ENCODE results near the gene ZNF423. TPM values are rescaled to one million over a fixed set of nuclear protein-coding genes. Genes with fewer than 3 reads are reported as not detected.

ZNF423 gene
- total RNA-seq, 6 experiments from 2014 or later: 0.43 to 1.2 (median 0.89) TPM

DNA sequence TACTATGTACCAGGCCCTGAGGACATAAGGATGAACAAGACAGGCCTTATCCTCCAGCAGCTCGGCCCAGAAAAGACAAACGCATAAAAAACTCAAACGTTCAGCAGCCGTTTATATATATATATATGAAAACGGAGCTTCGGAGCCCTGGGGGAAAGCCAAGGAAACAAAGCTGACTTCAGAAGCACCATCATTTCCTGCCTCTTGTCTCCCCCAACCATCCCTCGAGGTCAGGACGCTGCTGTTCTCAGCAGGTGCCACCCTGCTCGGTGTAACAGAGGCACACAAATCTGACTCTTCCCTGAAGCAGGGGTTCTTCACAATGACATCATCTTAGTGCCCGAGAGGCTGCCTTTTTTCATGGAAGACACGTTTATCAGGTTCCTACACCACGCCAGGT is 146.9 kb downstream of the ZNF423 start:
- Histone ChIP-seq H3K27me3 (no peaks in the 10 kb centered on the region), H3K36me3 (no peaks in the 10 kb centered on the region), H3K27ac (no peak overlapping the region), H3K4me3 (no peak overlapping the region), H3K4me1 (no peaks in the 10 kb centered on the region), H3K9me3 (no peaks in the 10 kb centered on the region)
- intact Hi-C loops (cut with DNase I): no loop called here
- 67% methylated on average over 12 of the region's 12 CpGs for WGBS (ENCODE audit: insufficient coverage, low coverage, low lambda C conversion rate, missing lambda C conversion rate)
- DNase-seq (no peak), ATAC-seq (no peak)
- no peak for TF ChIP-seq CTCF (IDR thresholded peaks at IDR 0.05)
- TF ChIP-seq POLR2A (IDR thresholded peaks at IDR 0.05): no peak

GRCh38 chr16:49708491-49708890 is 147.4 kb downstream of the ZNF423 start:
- no peak overlapping the region for H3K27ac ChIP-seq
- no peak for ATAC-seq
- no peaks in the 10 kb centered on the region for H3K4me1 ChIP-seq
- H3K36me3 ChIP-seq: no peaks in the 10 kb centered on the region
- H3K27me3 ChIP-seq: no peaks in the 10 kb centered on the region
- H3K9me3 ChIP-seq: no peaks in the 10 kb centered on the region
- 76% methylated on average over 3 of the region's 6 CpGs for WGBS (ENCODE audit: insufficient coverage, low coverage, low lambda C conversion rate, missing lambda C conversion rate)
- intact Hi-C loops (cut with DNase I): no loop called here
- DNase-seq: no peak
- no peak overlapping the region for H3K4me3 ChIP-seq
- TF ChIP-seq CTCF (IDR thresholded peaks at IDR 0.05) (no peak), POLR2A (IDR thresholded peaks at IDR 0.05) (no peak)

- Histone ChIP-seq H3K4me1 (no peaks in the 10 kb centered on the region), H3K4me3 (no peak overlapping the region), H3K27me3 (no peaks in the 10 kb centered on the region), H3K27ac (no peak overlapping the region), H3K36me3 (no peaks in the 10 kb centered on the region), H3K9me3 (no peaks in the 10 kb centered on the region)
- DNase-seq (no peak), ATAC-seq (no peak)
- TF ChIP-seq POLR2A (IDR thresholded peaks at IDR 0.05) (no peak), CTCF (IDR thresholded peaks at IDR 0.05) (no peak)
- intact Hi-C loops (cut with DNase I): no loop called here
- WGBS (ENCODE audit: insufficient coverage, low coverage, low lambda C conversion rate, missing lambda C conversion rate): 80% methylated on average over 3 of the region's 11 CpGs
Observed at GRCh38 chr16:49706620-49707355, 149.1 kb downstream of the ZNF423 start.

DNA sequence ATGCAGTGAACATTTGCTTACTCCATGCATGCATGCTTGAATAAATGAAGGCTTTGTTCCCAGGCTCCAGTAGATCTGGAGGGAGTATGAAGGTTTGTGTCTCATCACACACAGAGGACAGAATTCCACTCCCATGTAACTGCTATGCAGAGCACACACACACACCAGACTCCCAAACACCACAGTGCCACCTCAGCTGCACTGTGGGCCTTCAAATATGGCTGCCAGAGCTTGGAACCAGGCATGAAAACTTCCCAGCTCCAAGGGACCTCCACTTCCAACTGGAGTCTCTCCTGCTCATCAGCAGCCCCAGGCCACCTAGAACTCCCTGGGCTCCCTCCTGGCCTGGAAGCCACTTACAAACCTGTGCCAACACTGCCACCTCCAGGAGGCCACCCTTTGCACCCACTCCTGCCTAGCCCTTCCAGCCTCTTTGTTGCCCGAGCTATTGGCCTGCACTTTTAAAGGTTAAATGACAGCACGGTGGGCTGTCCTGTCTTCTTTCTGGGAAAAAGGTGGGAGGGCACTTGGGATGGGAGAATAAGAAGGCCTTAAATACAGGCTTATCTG is 151.2 kb downstream of the ZNF423 start:
- intact Hi-C loops (cut with DNase I): no loop called here
- Histone ChIP-seq H3K9me3 (no peaks in the 10 kb centered on the region), H3K4me3 (no peak overlapping the region), H3K36me3 (no peaks in the 10 kb centered on the region), H3K4me1 (no peaks in the 10 kb centered on the region), H3K27me3 (no peaks in the 10 kb centered on the region), H3K27ac (no peak overlapping the region)
- WGBS (ENCODE audit: insufficient coverage, low coverage, low lambda C conversion rate, missing lambda C conversion rate): 93% methylated on average over 2 of the region's 2 CpGs
- DNase-seq (no peak), ATAC-seq (no peak)
- TF ChIP-seq CTCF (IDR thresholded peaks at IDR 0.05): no peak
- no peak for TF ChIP-seq POLR2A (IDR thresholded peaks at IDR 0.05)

Data from right lobe of liver (tissue), 6 donors.